Heart right ventricle (tissue), 16 donors: ENCODE data around the gene EIF2A. TPM values are rescaled to one million over a fixed set of nuclear protein-coding genes. Genes with fewer than 3 reads are reported as not detected.
A peak's percentile ranks its signal among the peaks of the same experiment; 100 is the strongest.

Experiments
- ATAC-seq, 8 donors: fragments of 200-7000 bp; cut with Tn5 transposase; one replicate each; pipeline ENCODE4 v1.9.1; 2020; ENCODE audit warnings: mild to moderate bottlenecking in 8 of 8, moderate library complexity in 8 of 8, moderate number of reproducible peaks in 1 of 8
- DNase-seq, 2 donors: peaks; one replicate each; pipeline ENCODE4 v3.0.0-alpha.2; 2020
- H3K27ac ChIP-seq, 10 donors: fragments of 200-600 bp; sonication (generic) in 2 of 10; one replicate each; pipeline versions ENCODE4 v1.5.0 to v1.8.0; 2020 to 2022; ENCODE audit warnings: mild to moderate bottlenecking in 3 of 10
- H3K27me3 ChIP-seq, 7 donors: fragments of 200-600 bp; one replicate each; pipeline ENCODE4 v1.8.0; 2021 to 2022; ENCODE audit warnings: mild to moderate bottlenecking in 2 of 7
- H3K36me3 ChIP-seq, 9 donors: fragments of 200-600 bp; sonication (generic) in 1 of 9; one replicate each; pipeline versions ENCODE4 v1.5.0 to v1.8.0; 2020 to 2022; ENCODE audit warnings: mild to moderate bottlenecking in 2 of 9
- H3K4me1 ChIP-seq, 9 donors: fragments of 200-600 bp; sonication (generic) in 1 of 9; one replicate each; pipeline versions ENCODE4 v1.5.0 to v1.8.0; 2020 to 2022; ENCODE audit warnings: mild to moderate bottlenecking in 4 of 9
- H3K4me3 ChIP-seq, 10 donors: fragments of 200-600 bp; sonication (generic) in 2 of 10; one replicate each; pipeline versions ENCODE4 v1.5.0 to v1.8.0; 2020 to 2022; ENCODE audit warnings: mild to moderate bottlenecking in 7 of 10, moderate library complexity in 2 of 10
- H3K9me3 ChIP-seq, 11 donors: fragments of 200-600 bp in 10 of 11; sonication (generic) in 2 of 11; one replicate each; pipeline versions ENCODE4 v1.5.0 to v1.8.0; 2013 to 2022; ENCODE audit warnings: mild to moderate bottlenecking in 2 of 11, control low read depth in 1 of 11, moderate library complexity in 1 of 11
- WGBS, 2 donors: extraction: QIAGEN DNeasy Blood & Tissue Kit; methylation state at CpG; one replicate each; pipeline ENCODE4 v1.1.7; 2013; ENCODE audit warnings: inconsistent platforms in 1 of 2; 5-methylcytosine and 5-hydroxymethylcytosine counted together
- intact Hi-C, 10 donors: fragments of 100-400 bp; cut with DNase I; formaldehyde crosslinking; loops; one replicate each; pipeline versions ENCODE4 v1.11.1 to v1.14.2; 2022
- polyA plus RNA-seq, 2 donors: library from polyadenylated mRNA; stranded (reverse); fragments of 200-250 nt; gene quantifications; one replicate each; pipeline ENCODE4 v1.2.3, GENCODE V29; 2013
- total RNA-seq, 10 donors: library from RNA; stranded (reverse); fragmentation: NEBNext Ultra II Directional in 3 of 10; extraction: Animal tissue kit (Norgen Biotek cat#: 25700) in 3 of 10; gene quantifications; one replicate each; pipeline versions ENCODE4 v1.2.1 to v1.2.4, GENCODE V29; 2021 to 2023
- TF ChIP-seq, protein P1 (sequence below), 9 donors: fragments of 200-600 bp; sonication (generic) in 2 of 9; IDR thresholded peaks; one replicate each; pipeline versions ENCODE4 v1.5.0 to v1.8.0; 2021 to 2022; ENCODE audit warnings: antibody characterized with exemption in 9 of 9, mild to moderate bottlenecking in 5 of 9, moderate library complexity in 1 of 9
- donor health status: Arrhythmogenic right ventricular cardiomyopathy.
- donor health status: ischemic (EF 13 %, LVEDD 7.1; RV severe dilation, severe dysfunction).
- donor health status: healthy with polysubstance abuse.
- donor health status: DM: no; HTN: yes; CAD: no.
- donor health status: DM: no; HTN: no; CAD: no.
- donor health status: ischemic (EF 25% LVEDD 6.9; RV normal size, moderate dysfunction).
- donor health status: ischemic (EF 25% LVEDD 5.7; RV mildly dilated, moderate dysfunction).
- donor health status: healthy.
- donor health status: DM: yes; HTN: yes; CAD: no.
- donor health status: Ischemic cardiomyopathy.
- donor health status: ischemic (EF 35%, LVEDD 5.7; RV mildly dilated, moderate dysfunction).
- donor health status: nonischemic (EF 11% LVEDD 7.7; RV severe dilation, severe dysfunction).
- donor health status: DM: yes; HTN: yes; CAD: no.
- donor health status: PGD.
- donor health status: ischemic (EF 29% LVEDD 5.4; RV normal size, mild dysfunction).
- donor health status: nonischemic (EF 23%, LVEDD 6.1; RV moderate dilation, normal function).

Gene EIF2A
- total and polyA plus RNA-seq, 12 donors, result 45.8 to 86.5 (median 75.2) TPM

DNA sequence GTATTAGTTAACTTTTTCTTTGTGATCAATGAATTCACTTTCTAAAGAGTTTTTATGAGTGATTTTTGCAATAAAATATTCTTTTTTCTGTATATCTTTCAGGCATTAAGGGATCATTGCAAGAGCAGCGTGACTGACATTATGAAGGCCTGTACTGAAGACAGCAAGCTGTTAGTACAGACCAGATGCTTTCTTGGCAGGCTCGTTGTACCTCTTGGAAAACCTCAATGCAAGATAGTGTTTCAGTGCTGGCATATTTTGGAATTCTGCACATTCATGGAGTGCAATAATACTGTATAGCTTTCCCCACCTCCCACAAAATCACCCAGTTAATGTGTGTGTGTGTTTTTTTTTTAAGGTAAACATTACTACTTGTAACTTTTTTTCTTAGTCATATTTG is 81.0 kb downstream of the EIF2A start:
- H3K27me3 ChIP-seq, result no peaks in the 10 kb centered on the region
- H3K4me1 ChIP-seq, result peaks cover 0 to 32% (median 13%) of the 10 kb centered on the region in 9 donors
- ATAC-seq, result peak in 7 of 8 donors; percentile 23 to 92 (median 75)
- TF ChIP-seq, protein P1, sequence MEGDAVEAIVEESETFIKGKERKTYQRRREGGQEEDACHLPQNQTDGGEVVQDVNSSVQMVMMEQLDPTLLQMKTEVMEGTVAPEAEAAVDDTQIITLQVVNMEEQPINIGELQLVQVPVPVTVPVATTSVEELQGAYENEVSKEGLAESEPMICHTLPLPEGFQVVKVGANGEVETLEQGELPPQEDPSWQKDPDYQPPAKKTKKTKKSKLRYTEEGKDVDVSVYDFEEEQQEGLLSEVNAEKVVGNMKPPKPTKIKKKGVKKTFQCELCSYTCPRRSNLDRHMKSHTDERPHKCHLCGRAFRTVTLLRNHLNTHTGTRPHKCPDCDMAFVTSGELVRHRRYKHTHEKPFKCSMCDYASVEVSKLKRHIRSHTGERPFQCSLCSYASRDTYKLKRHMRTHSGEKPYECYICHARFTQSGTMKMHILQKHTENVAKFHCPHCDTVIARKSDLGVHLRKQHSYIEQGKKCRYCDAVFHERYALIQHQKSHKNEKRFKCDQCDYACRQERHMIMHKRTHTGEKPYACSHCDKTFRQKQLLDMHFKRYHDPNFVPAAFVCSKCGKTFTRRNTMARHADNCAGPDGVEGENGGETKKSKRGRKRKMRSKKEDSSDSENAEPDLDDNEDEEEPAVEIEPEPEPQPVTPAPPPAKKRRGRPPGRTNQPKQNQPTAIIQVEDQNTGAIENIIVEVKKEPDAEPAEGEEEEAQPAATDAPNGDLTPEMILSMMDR (IDR thresholded peaks at IDR 0.05), result no peak
- intact Hi-C loops, result no loop called here
- peak in 1 of 2 donors; percentile 44 for DNase-seq
- peak overlapping the region in 1 of 10 donors; percentile 22 for H3K27ac ChIP-seq
- peaks cover 0 to 90% (median 20%) of the 10 kb centered on the region in 9 donors for H3K36me3 ChIP-seq
- H3K4me3 ChIP-seq, result no peak overlapping the region
- H3K9me3 ChIP-seq, result no peaks in the 10 kb centered on the region
- WGBS, 2 donors, result 42 to 47% methylated on average over 2 of the region's 2 CpGs

DNA sequence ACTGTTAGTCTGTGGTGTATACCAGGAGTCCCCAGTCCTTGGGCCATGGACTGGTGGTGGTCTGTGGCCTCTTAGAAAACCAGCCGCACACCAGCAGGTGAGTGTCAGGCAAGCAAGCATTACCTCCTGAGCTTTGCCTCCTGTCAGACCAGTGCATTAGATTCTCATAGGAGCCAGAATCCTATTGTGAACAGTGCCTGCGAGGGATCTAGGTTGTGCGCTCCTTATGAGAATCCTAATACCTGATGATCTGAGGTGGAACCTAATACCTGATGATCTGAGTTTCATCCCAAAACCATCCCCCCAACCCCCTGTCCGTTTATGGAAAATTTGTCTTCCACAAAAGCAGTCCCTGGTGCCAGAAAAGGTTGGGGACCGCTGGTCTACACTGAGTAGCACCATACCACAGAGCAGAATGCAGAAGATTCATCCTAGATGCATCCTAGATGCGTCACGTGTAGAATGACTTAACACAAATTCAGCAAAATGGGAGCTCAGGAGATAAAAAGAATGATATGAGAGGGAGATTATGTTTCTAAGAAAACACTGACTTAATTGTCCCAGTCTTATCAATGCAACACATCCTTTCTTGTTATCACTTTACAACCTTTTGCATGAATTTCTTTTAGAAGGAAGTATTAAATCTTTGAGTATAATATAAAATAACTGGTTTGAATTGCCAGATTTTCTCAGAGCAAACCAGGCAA is 85.1 kb downstream of the EIF2A start:
- H3K27me3 ChIP-seq, result no peaks in the 10 kb centered on the region
- ATAC-seq, result no peak
- H3K4me1 ChIP-seq, result peaks cover 0 to 16% (median 7%) of the 10 kb centered on the region in 9 donors
- DNase-seq, result no peak
- 91 to 92% methylated on average over 7 of the region's 7 CpGs for WGBS, 2 donors
- no peak overlapping the region for H3K27ac ChIP-seq
- TF ChIP-seq, protein P1 (IDR thresholded peaks at IDR 0.05), result no peak
- intact Hi-C loops, result no loop called here
- no peak overlapping the region for H3K4me3 ChIP-seq
- H3K9me3 ChIP-seq, result no peaks in the 10 kb centered on the region
- H3K36me3 ChIP-seq, result peaks cover 0 to 54% (median 13%) of the 10 kb centered on the region in 9 donors

- WGBS, 2 donors, result 58 to 68% methylated on average over 6 of the region's 6 CpGs
- H3K9me3 ChIP-seq, result no peaks in the 10 kb centered on the region
- intact Hi-C loops, result no loop called here
- peaks cover 0 to 21% (median 13%) of the 10 kb centered on the region in 9 donors for H3K36me3 ChIP-seq
- no peak overlapping the region for H3K4me3 ChIP-seq
- ATAC-seq (no peak), DNase-seq (no peak)
- H3K27ac ChIP-seq, result peak overlapping the region in 2 of 10 donors; percentile 42 to 53
- peaks cover 0 to 13% (median 0%) of the 10 kb centered on the region in 9 donors for H3K4me1 ChIP-seq
- H3K27me3 ChIP-seq, result no peaks in the 10 kb centered on the region
- TF ChIP-seq, protein P1 (IDR thresholded peaks at IDR 0.05), result no peak
These were observed 88.5 kb downstream of the EIF2A start for GRCh38 chr3:150635076-150635475.

- ATAC-seq (no peak), DNase-seq (no peak)
- Histone ChIP-seq H3K4me1 (peaks cover 0 to 13% (median 0%) of the 10 kb centered on the region in 9 donors), H3K4me3 (no peak overlapping the region), H3K27me3 (no peaks in the 10 kb centered on the region), H3K9me3 (no peaks in the 10 kb centered on the region), H3K27ac (peak overlapping the region in 2 of 10 donors; percentile 42 to 53), H3K36me3 (peaks cover 0 to 17% (median 10%) of the 10 kb centered on the region in 9 donors)
- intact Hi-C loops, result no loop called here
- TF ChIP-seq, protein P1 (IDR thresholded peaks at IDR 0.05), result no peak
- WGBS, 2 donors, result 86 to 92% methylated on average over 1 of the region's 1 CpG
These were observed 88.9 kb downstream of the EIF2A start for GRCh38 chr3:150635526-150635925.

Other genes starting within 250 kb of the EIF2A start
- 10 to 100 TPM; 17.2 to 73.1 (median 38.9) TPM for gene TSC22D2, start 138.5 kb upstream of the EIF2A start, total RNA-seq
- gene TSC22D2, start 138.5 kb upstream of the EIF2A start, polyA plus RNA-seq, result 10 to 100 TPM; 11.8 to 15.1 TPM
- 10 to 100 TPM; 17.5 to 33.7 (median 21.9) TPM for gene SERP1, start 291 bp upstream of the EIF2A start, total RNA-seq
- gene SERP1, start 291 bp upstream of the EIF2A start, polyA plus RNA-seq, result 10 to 100 TPM; 17.5 to 79.0 TPM
- 10 to 100 TPM; 63.8 to 88.2 (median 76.1) TPM for gene SELENOT, start 56.5 kb downstream of the EIF2A start, total RNA-seq
- 100 to 1,000 TPM in 1 of 2 donors, 10 to 100 TPM in 1; 15.9 to 101 TPM for gene SELENOT, start 56.5 kb downstream of the EIF2A start, polyA plus RNA-seq
- under 1 TPM in 2 of 10 donors, not detected in 8; 0.20 to 0.56 TPM for gene ERICH6, start 157.1 kb downstream of the EIF2A start, total RNA-seq
- not detected for gene ERICH6, start 157.1 kb downstream of the EIF2A start, polyA plus RNA-seq
- gene SIAH2, start 216.4 kb downstream of the EIF2A start, total RNA-seq, result 10 to 100 TPM; 11.5 to 30.7 (median 20.8) TPM
- gene SIAH2, start 216.4 kb downstream of the EIF2A start, polyA plus RNA-seq, result 10 to 100 TPM in 1 of 2 donors, 1 to 10 TPM in 1; 6.1 to 16.0 TPM